Stomach (tissue), 9 donors: ENCODE results near the gene SLC38A9. TPM values are rescaled to one million over a fixed set of nuclear protein-coding genes. Genes with fewer than 3 reads are reported as not detected.

ENCODE experiments used
- DNase-seq, 2 donors: peaks; one replicate each; pipeline versions ENCODE4 v3.0.0 to v3.0.0-alpha.2; 2013 to 2019
- H3K27ac ChIP-seq, 5 donors: fragments of 200-600 bp in 4 of 5; sonication (generic) in 4 of 5; one replicate each; pipeline ENCODE4 v1.5.1; 2013 to 2019; ENCODE audit warnings: mild to moderate bottlenecking in 1 of 5, moderate library complexity in 1 of 5
- H3K27me3 ChIP-seq, 3 donors: fragments of 200-600 bp; sonication (generic); one replicate each; pipeline ENCODE4 v1.5.1; 2017 to 2019; ENCODE audit warnings: mixed run types in 1 of 3
- H3K36me3 ChIP-seq, 4 donors: fragments of 200-600 bp; sonication (generic); 1 replicate in 3 of 4; 2 replicates in 1 of 4; pipeline ENCODE4 v1.5.1; 2016 to 2019
- H3K4me1 ChIP-seq, 4 donors: fragments of 200-600 bp; sonication (generic); one replicate each; pipeline ENCODE4 v1.5.1; 2016 to 2019
- H3K4me3 ChIP-seq, 4 donors: fragments of 200-600 bp; sonication (generic) in 3 of 4; one replicate each; pipeline ENCODE4 v1.5.1; 2016 to 2019; ENCODE audit warnings: mild to moderate bottlenecking in 1 of 4
- H3K9me3 ChIP-seq, 4 donors: fragments of 200-600 bp; sonication (generic); one replicate each; pipeline ENCODE4 v1.5.1; 2016 to 2019
- CTCF ChIP-seq, 7 experiments: fragments of 450-650 bp in 4 of 7; fragments of 200-600 bp in 3 of 7; sonication (generic) in 3 of 7; IDR thresholded peaks; one replicate each; pipeline ENCODE4 v1.5.1; 2016 to 2019; ENCODE audit warnings: antibody characterized with exemption in 7 of 7, control low read depth in 2 of 7, mild to moderate bottlenecking in 1 of 7
- EP300 ChIP-seq: sonication (generic); formaldehyde crosslinking; IDR thresholded peaks from one replicate; pipeline ENCODE4 v1.6.1; 2017; ENCODE audit warnings: antibody characterized with exemption
- POLR2A ChIP-seq, 4 donors: fragments of 450-650 bp; IDR thresholded peaks; one replicate each; pipeline ENCODE4 v1.6.1; 2016; ENCODE audit warnings: antibody characterized with exemption in 4 of 4, control low read depth in 2 of 4, mild to moderate bottlenecking in 1 of 4, moderate library complexity in 1 of 4
- POLR2AphosphoS5 ChIP-seq, 3 donors: sonication (generic); formaldehyde crosslinking; IDR thresholded peaks; one replicate each; pipeline ENCODE4 v1.6.1; 2016; ENCODE audit warnings: antibody characterized with exemption in 3 of 3
- WGBS, 5 donors: extraction: QIAGEN DNeasy Blood & Tissue Kit in 3 of 5; methylation state at CpG; one replicate each; pipeline versions ENCODE4 v1.1.5 to v1.1.7; 2013 to 2018; 5-methylcytosine and 5-hydroxymethylcytosine counted together
- intact Hi-C: fragments of 100-400 bp; cut with DNase I; formaldehyde crosslinking; loops from one replicate; pipeline ENCODE4 v1.15.1; 2023; ENCODE audit warnings: low total_unique reads
- polyA plus RNA-seq, 3 donors: library from polyadenylated mRNA; stranded (reverse); fragments of 200-250 nt; gene quantifications; one replicate each; pipeline ENCODE4 v1.2.3, GENCODE V29; 2013
- total RNA-seq, 5 donors: library from RNA; depleted of rRNA; stranded (reverse); fragments of >200 nt; gene quantifications; one replicate each; pipeline versions ENCODE4 v1.1.0 to v1.2.3, GENCODE V29; 2014 to 2016
- donor health status: healthy with polysubstance abuse.
- donor health status: Bipolar disorder and iron deficiency.
- donor health status: healthy.

SLC38A9 gene
- total and polyA plus RNA-seq, 8 donors: 3.7 to 120 (median 8.6) TPM

GRCh38 chr5:55737793-55738192, 25.7 kb upstream of the SLC38A9 start, which contains the start of gene DDX4:
Gene DDX4, plus strand, starts transcription at chr5:55738061. Its CDS starts 903 bp downstream, at chr5:55738964.
- H3K4me1 ChIP-seq: no peaks in the 10 kb centered on the region
- WGBS, 5 donors: 96 to 99% (median 97%) methylated on average over 22 to 31 of the region's 31 CpGs
- no peaks in the 10 kb centered on the region for H3K36me3 ChIP-seq
- DNase-seq: no peak
- H3K27me3 ChIP-seq: no peaks in the 10 kb centered on the region
- no peak within 1 kb of the TSS for H3K4me3 ChIP-seq
- intact Hi-C loops: no loop called here
- no peak within 1 kb of the TSS for H3K27ac ChIP-seq
- H3K9me3 ChIP-seq: no peaks in the 10 kb centered on the region
- TF ChIP-seq EP300: no peak
- TF ChIP-seq CTCF (IDR thresholded peaks at IDR 0.05): no peak
- no peak for TF ChIP-seq POLR2AphosphoS5 (IDR thresholded peaks at IDR 0.05)
- no peak for TF ChIP-seq POLR2A (IDR thresholded peaks at IDR 0.05)

GRCh38 chr5:55734658-55735057, 22.5 kb upstream of the SLC38A9 start:
- Histone ChIP-seq H3K4me1 (no peaks in the 10 kb centered on the region), H3K27ac (no peak overlapping the region), H3K27me3 (no peaks in the 10 kb centered on the region), H3K36me3 (no peaks in the 10 kb centered on the region), H3K4me3 (no peak overlapping the region), H3K9me3 (no peaks in the 10 kb centered on the region)
- intact Hi-C loops: no loop called here
- TF ChIP-seq POLR2A (IDR thresholded peaks at IDR 0.05): no peak
- no peak for TF ChIP-seq CTCF (IDR thresholded peaks at IDR 0.05)
- TF ChIP-seq POLR2AphosphoS5 (IDR thresholded peaks at IDR 0.05): no peak
- TF ChIP-seq EP300: no peak
- WGBS, 5 donors: 45 to 98% (median 96%) methylated on average over 1 of the region's 1 CpG
- no peak for DNase-seq

GRCh38 chr5:55732585-55732984, 20.5 kb upstream of the SLC38A9 start:
- Histone ChIP-seq H3K9me3 (no peaks in the 10 kb centered on the region), H3K27ac (no peak overlapping the region), H3K27me3 (no peaks in the 10 kb centered on the region), H3K4me3 (no peak overlapping the region), H3K4me1 (no peaks in the 10 kb centered on the region), H3K36me3 (no peaks in the 10 kb centered on the region)
- no peak for DNase-seq
- TF ChIP-seq CTCF (IDR thresholded peaks at IDR 0.05) (no peak), EP300 (no peak), POLR2AphosphoS5 (IDR thresholded peaks at IDR 0.05) (no peak), POLR2A (IDR thresholded peaks at IDR 0.05) (no peak)
- intact Hi-C loops: no loop called here

GRCh38 chr5:55731848-55732247, 19.7 kb upstream of the SLC38A9 start:
- H3K9me3 ChIP-seq: no peaks in the 10 kb centered on the region
- 42 to 70% (median 50%) methylated on average over 3 of the region's 3 CpGs for WGBS, 5 donors
- H3K36me3 ChIP-seq: no peaks in the 10 kb centered on the region
- H3K4me1 ChIP-seq: no peaks in the 10 kb centered on the region
- no peaks in the 10 kb centered on the region for H3K27me3 ChIP-seq
- intact Hi-C loops: no loop called here
- DNase-seq: no peak
- H3K27ac ChIP-seq: no peak overlapping the region
- TF ChIP-seq CTCF (IDR thresholded peaks at IDR 0.05): no peak
- TF ChIP-seq EP300: no peak
- no peak for TF ChIP-seq POLR2AphosphoS5 (IDR thresholded peaks at IDR 0.05)
- TF ChIP-seq POLR2A (IDR thresholded peaks at IDR 0.05): no peak
- H3K4me3 ChIP-seq: no peak overlapping the region
